SK-N-SH treated with all-trans-retinoic acid at 6 μM for 48 hours (cell line): ENCODE data around the gene TTC39A.

Experiments
- OSR1 ChIP-seq: fragments of 250-450 bp; sonication (Bioruptor Pico); IDR thresholded peaks from 2 replicates; pipeline ENCODE4 v1.8.0; 2022; ENCODE audit warnings: moderate library complexity, mild to moderate bottlenecking, inconsistent platforms
- PATZ1 ChIP-seq: fragments of 250-450 bp; sonication (Bioruptor Pico); IDR thresholded peaks from 2 replicates; pipeline ENCODE4 v1.8.0; 2020; ENCODE audit warnings: mild to moderate bottlenecking, moderate library complexity, borderline replicate concordance

GRCh38 chr1:51270751-51271150 is 59.6 kb downstream of the TTC39A start:
- TF ChIP-seq OSR1 (CRISPR knock-in tag) (no peak), PATZ1 (CRISPR knock-in tag) (no peak)
